WTC11 (cell line): Measurements from ENCODE around the gene BIVM. TPM values are rescaled to one million over a fixed set of nuclear protein-coding genes. Genes with fewer than 3 reads are reported as not detected.

Experiments
- ATAC-seq: fragments of 200-7000 bp; cut with Tn5 transposase; 2 replicates; pipeline ENCODE4 v1.10.0; 2021; ENCODE audit warnings: mild to moderate bottlenecking, moderate library complexity
- CTCF ChIA-PET: fragments of 300-600 bp; sonication (Branson Sonifier 250); formaldehyde crosslinking; loops from one replicate; lab custom pipeline; 2021; ENCODE audit warnings: antibody characterized with exemption; lab: Charles Lee
- POLR2A ChIA-PET: fragments of 350-600 bp; sonication (Branson Sonifier 250); formaldehyde crosslinking; loops from one replicate; lab custom pipeline; 2021; ENCODE audit warnings: antibody characterized with exemption; lab: Charles Lee
- DNase-seq: peaks from one replicate; pipeline ENCODE4 v3.0.0; 2021; ENCODE audit warnings: low spot score
- H3K27ac Mint-ChIP-seq: 2 replicates; pipeline ENCODE4 v1.8.0; 2021; ENCODE audit warnings: mixed read lengths
- H3K27me3 Mint-ChIP-seq: 2 replicates; pipeline ENCODE4 v1.8.0; 2021; ENCODE audit warnings: low read depth, mild to moderate bottlenecking, moderate library complexity, mixed read lengths
- H3K36me3 Mint-ChIP-seq: 2 replicates; pipeline ENCODE4 v1.8.0; 2021; ENCODE audit warnings: mixed read lengths
- H3K4me1 Mint-ChIP-seq: 2 replicates; pipeline ENCODE4 v1.8.0; 2022; ENCODE audit warnings: mixed read lengths
- H3K4me3 Mint-ChIP-seq: 2 replicates; pipeline ENCODE4 v1.8.0; 2021; ENCODE audit warnings: mild to moderate bottlenecking, moderate library complexity, mixed read lengths
- H3K9me3 Mint-ChIP-seq: 2 replicates; pipeline ENCODE4 v1.8.0; 2021; ENCODE audit warnings: mixed read lengths
- ESRRA ChIP-seq: sonication (generic); formaldehyde crosslinking; IDR thresholded peaks from 2 replicates; pipeline ENCODE4 v1.8.1; 2022; ENCODE audit warnings: mild to moderate bottlenecking, missing genetic modification reagents, borderline replicate concordance
- FOXJ3 ChIP-seq: sonication (generic); formaldehyde crosslinking; IDR thresholded peaks from 2 replicates; pipeline ENCODE4 v1.9.0; 2021; ENCODE audit warnings: missing genetic modification reagents, mild to moderate bottlenecking, borderline replicate concordance
- FOXP1 ChIP-seq: sonication (generic); formaldehyde crosslinking; IDR thresholded peaks from 2 replicates; pipeline ENCODE4 v1.8.0; 2022; ENCODE audit warnings: missing genetic modification reagents, mild to moderate bottlenecking, moderate library complexity, borderline replicate concordance
- GRHL2 ChIP-seq: fragments of 250-450 bp; sonication (Bioruptor Pico); IDR thresholded peaks from 2 replicates; pipeline ENCODE4 v1.8.0; 2022; ENCODE audit warnings: mild to moderate bottlenecking, moderate library complexity; ENCODE audit not compliant: insufficient replicate concordance, severe bottlenecking
- HMGA2 ChIP-seq: fragments of 250-450 bp; sonication (Bioruptor Pico); IDR thresholded peaks from 2 replicates; pipeline ENCODE4 v1.4.0; 2021; ENCODE audit warnings: mild to moderate bottlenecking, moderate library complexity
- KAT7 ChIP-seq: sonication (generic); formaldehyde crosslinking; IDR thresholded peaks from 2 replicates; pipeline ENCODE4 v1.8.1; 2023; ENCODE audit warnings: missing genetic modification reagents, mild to moderate bottlenecking, borderline replicate concordance
- OVOL2 ChIP-seq: fragments of 250-450 bp; sonication (Bioruptor Pico); IDR thresholded peaks from 2 replicates; pipeline ENCODE4 v1.9.0; 2021; ENCODE audit warnings: mild to moderate bottlenecking, borderline replicate concordance
- RORB ChIP-seq: fragments of 250-450 bp; sonication (Bioruptor Pico); IDR thresholded peaks from 2 replicates; pipeline ENCODE4 v1.9.0; 2021; ENCODE audit warnings: mild to moderate bottlenecking
- SOX15 ChIP-seq: fragments of 250-450 bp; sonication (Bioruptor Pico); IDR thresholded peaks from 2 replicates; pipeline ENCODE4 v1.9.0; 2021; ENCODE audit warnings: mild to moderate bottlenecking
- ZNF232 ChIP-seq: sonication (generic); formaldehyde crosslinking; IDR thresholded peaks from 2 replicates; pipeline ENCODE4 v1.8.0; 2022; ENCODE audit warnings: mild to moderate bottlenecking, missing genetic modification reagents
- ZNF317 ChIP-seq: sonication (generic); formaldehyde crosslinking; IDR thresholded peaks from 2 replicates; pipeline ENCODE4 v1.8.1; 2023; ENCODE audit warnings: low read depth, mild to moderate bottlenecking, moderate library complexity, missing genetic modification reagents, borderline replicate concordance
- ZNF416 ChIP-seq: fragments of 250-450 bp; sonication (Bioruptor Pico); IDR thresholded peaks from 2 replicates; pipeline ENCODE4 v1.9.0; 2021; ENCODE audit warnings: mild to moderate bottlenecking, inconsistent platforms
- ZNF423 ChIP-seq: fragments of 250-450 bp; sonication (Bioruptor Pico); IDR thresholded peaks from 2 replicates; pipeline ENCODE4 v2.1.2; 2022; ENCODE audit warnings: mild to moderate bottlenecking, moderate library complexity
- total RNA-seq: library from RNA; stranded (reverse); gene quantifications from 3 replicates; pipeline ENCODE4 v1.2.3, GENCODE V29; 2021
- TF ChIP-seq, protein P1 (sequence below): sonication (generic); formaldehyde crosslinking; IDR thresholded peaks from 2 replicates; pipeline ENCODE4 v1.8.1; 2022; ENCODE audit warnings: low read depth, missing genetic modification reagents, borderline replicate concordance
- TF ChIP-seq, protein P2 (sequence below): sonication (generic); formaldehyde crosslinking; IDR thresholded peaks from 2 replicates; pipeline ENCODE4 v1.8.0; 2022; ENCODE audit warnings: mild to moderate bottlenecking, missing genetic modification reagents
- TF ChIP-seq, protein P3 (sequence below): sonication (generic); formaldehyde crosslinking; IDR thresholded peaks from 2 replicates; pipeline ENCODE4 v1.8.0; 2023; ENCODE audit warnings: missing genetic modification reagents, mild to moderate bottlenecking, borderline replicate concordance
- TF ChIP-seq, protein P4 (sequence below): fragments of 250-450 bp; sonication (Bioruptor Pico); conservative IDR thresholded peaks from 2 replicates; pipeline ENCODE4 v1.9.0; 2021; ENCODE audit warnings: mild to moderate bottlenecking
- TF ChIP-seq, protein P5 (sequence below): fragments of 250-450 bp; sonication (Bioruptor Pico); IDR thresholded peaks from 2 replicates; pipeline ENCODE4 v1.9.0; 2021; ENCODE audit warnings: mild to moderate bottlenecking, borderline replicate concordance

The BIVM gene
- total RNA-seq, 1 experiment from 2014 or later = 10.2 TPM

DNA sequence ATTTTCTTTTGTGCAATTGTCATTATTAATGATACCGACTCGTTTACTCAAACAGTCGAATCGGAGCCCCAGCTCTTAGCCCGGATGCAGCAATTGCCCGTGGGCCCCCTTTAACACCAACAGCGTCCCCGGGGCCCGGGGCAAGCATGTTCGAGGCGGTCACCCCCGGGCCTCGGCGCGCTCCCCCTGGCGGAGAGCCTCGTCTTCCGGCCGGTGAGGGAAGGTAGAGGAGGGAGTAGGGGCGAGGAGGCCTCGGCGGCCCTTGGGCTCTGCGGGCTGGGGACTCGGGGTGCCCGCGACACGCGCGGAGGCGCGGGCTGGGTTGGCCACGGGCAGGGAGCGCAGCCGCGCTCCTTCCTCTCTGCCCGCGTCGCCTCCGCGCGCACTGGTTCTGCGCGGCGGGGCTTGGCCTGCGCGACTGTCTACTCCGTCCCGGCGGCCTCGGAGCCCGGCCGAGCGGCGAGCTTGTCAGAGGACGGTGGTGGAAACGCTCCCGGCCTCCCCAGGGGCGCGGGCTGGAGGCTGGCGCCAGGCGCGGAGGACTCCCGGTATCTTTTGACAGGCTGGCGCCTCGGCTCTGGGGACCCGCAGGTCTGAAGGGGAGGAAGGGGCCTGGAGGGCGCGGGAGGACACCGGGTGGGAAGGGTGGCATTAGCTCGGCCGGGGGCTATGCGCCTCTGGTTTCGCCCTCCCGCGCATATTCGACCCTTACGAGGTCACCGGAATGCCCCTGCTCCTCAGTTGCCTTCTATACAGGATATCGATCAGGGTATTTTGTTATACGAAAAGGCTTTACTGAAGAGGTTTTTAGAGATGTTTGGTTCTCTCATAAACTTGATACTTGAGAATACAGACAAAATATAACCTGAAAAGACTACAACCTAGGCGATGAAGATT is 1.5 kb downstream of the BIVM start (continued):
- TF ChIP-seq ZNF317 (0 out of 2 replicates have a peak, but pooled peaks have one; percentile 47), ZNF423 (no peak), ZNF416 (CRISPR knock-in tag) (no peak), ESRRA (CRISPR knock-in tag) (0 out of 2 replicates have a peak, but pooled peaks have one; percentile 73)

DNA sequence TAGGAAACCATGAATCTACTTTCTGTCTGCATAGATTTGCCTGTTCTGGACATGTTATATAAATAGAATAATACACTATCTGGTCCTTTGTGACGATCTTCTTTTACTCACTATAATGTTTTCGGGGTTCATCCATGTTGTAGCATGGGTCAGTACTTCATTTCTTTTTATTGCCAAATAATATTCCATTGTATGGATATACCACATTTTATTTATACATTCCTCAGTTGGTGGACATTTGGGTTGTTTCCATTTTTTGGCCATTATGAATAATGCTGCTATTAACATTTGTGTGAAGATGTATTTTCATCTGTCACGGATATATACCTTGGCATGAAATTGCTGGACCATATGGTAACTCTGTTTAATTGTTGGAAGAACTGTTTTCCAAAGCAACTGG is 6.8 kb downstream of the BIVM start:
- Mint-ChIP-seq H3K9me3 (peaks cover 7% of the 10 kb centered on the region), H3K4me3 (no peak overlapping the region), H3K36me3 (peaks cover 6% of the 10 kb centered on the region), H3K4me1 (0 out of 2 replicates have a peak, but pooled peaks cover 3% of the 10 kb centered on the region), H3K27me3 (peaks cover 8% of the 10 kb centered on the region), H3K27ac (no peak overlapping the region)
- no peak for ATAC-seq
- ChIA-PET CTCF (no interaction called here), POLR2A (no interaction called here)
- no peak for DNase-seq
- TF ChIP-seq HMGA2 (CRISPR knock-in tag) (no peak), GRHL2 (CRISPR knock-in tag) (no peak), FOXP1 (CRISPR knock-in tag) (no peak), KAT7 (no peak), ZNF232 (CRISPR knock-in tag) (no peak), RORB (CRISPR knock-in tag) (no peak)
- TF ChIP-seq, protein P1, sequence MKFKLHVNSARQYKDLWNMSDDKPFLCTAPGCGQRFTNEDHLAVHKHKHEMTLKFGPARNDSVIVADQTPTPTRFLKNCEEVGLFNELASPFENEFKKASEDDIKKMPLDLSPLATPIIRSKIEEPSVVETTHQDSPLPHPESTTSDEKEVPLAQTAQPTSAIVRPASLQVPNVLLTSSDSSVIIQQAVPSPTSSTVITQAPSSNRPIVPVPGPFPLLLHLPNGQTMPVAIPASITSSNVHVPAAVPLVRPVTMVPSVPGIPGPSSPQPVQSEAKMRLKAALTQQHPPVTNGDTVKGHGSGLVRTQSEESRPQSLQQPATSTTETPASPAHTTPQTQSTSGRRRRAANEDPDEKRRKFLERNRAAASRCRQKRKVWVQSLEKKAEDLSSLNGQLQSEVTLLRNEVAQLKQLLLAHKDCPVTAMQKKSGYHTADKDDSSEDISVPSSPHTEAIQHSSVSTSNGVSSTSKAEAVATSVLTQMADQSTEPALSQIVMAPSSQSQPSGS (CRISPR knock-in tag) = no peak
- TF ChIP-seq, protein P2, sequence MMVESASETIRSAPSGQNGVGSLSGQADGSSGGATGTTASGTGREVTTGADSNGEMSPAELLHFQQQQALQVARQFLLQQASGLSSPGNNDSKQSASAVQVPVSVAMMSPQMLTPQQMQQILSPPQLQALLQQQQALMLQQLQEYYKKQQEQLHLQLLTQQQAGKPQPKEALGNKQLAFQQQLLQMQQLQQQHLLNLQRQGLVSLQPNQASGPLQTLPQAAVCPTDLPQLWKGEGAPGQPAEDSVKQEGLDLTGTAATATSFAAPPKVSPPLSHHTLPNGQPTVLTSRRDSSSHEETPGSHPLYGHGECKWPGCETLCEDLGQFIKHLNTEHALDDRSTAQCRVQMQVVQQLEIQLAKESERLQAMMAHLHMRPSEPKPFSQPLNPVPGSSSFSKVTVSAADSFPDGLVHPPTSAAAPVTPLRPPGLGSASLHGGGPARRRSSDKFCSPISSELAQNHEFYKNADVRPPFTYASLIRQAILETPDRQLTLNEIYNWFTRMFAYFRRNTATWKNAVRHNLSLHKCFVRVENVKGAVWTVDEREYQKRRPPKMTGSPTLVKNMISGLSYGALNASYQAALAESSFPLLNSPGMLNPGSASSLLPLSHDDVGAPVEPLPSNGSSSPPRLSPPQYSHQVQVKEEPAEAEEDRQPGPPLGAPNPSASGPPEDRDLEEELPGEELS (CRISPR knock-in tag) = no peak

DNA sequence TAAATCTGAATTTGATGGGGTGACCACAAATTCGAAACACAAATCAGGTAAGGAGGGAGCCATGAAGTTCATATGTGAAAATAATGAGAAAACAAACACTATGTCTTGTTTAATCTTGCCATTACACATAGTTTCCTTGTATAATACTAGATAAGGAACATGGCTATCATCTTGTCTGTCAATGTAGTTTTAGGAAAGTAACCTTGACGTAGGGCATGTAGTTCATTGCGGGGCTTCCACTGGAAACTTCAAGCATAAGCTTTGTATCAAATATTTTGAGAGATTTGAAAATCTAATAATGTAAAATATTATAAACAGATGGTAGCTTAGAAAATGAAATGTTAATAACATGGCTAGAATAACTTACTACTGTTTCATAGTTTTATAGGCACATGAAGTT is 8.8 kb downstream of the BIVM start:
- no peak overlapping the region for H3K4me3 Mint-ChIP-seq
- H3K4me1 Mint-ChIP-seq = peaks cover 3% of the 10 kb centered on the region; the same call in 1 of the 2 replicates
- TF ChIP-seq OVOL2 (CRISPR knock-in tag) = no peak
- TF ChIP-seq, protein P3, sequence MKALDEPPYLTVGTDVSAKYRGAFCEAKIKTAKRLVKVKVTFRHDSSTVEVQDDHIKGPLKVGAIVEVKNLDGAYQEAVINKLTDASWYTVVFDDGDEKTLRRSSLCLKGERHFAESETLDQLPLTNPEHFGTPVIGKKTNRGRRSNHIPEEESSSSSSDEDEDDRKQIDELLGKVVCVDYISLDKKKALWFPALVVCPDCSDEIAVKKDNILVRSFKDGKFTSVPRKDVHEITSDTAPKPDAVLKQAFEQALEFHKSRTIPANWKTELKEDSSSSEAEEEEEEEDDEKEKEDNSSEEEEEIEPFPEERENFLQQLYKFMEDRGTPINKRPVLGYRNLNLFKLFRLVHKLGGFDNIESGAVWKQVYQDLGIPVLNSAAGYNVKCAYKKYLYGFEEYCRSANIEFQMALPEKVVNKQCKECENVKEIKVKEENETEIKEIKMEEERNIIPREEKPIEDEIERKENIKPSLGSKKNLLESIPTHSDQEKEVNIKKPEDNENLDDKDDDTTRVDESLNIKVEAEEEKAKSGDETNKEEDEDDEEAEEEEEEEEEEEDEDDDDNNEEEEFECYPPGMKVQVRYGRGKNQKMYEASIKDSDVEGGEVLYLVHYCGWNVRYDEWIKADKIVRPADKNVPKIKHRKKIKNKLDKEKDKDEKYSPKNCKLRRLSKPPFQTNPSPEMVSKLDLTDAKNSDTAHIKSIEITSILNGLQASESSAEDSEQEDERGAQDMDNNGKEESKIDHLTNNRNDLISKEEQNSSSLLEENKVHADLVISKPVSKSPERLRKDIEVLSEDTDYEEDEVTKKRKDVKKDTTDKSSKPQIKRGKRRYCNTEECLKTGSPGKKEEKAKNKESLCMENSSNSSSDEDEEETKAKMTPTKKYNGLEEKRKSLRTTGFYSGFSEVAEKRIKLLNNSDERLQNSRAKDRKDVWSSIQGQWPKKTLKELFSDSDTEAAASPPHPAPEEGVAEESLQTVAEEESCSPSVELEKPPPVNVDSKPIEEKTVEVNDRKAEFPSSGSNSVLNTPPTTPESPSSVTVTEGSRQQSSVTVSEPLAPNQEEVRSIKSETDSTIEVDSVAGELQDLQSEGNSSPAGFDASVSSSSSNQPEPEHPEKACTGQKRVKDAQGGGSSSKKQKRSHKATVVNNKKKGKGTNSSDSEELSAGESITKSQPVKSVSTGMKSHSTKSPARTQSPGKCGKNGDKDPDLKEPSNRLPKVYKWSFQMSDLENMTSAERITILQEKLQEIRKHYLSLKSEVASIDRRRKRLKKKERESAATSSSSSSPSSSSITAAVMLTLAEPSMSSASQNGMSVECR = no peak
- TF ChIP-seq, protein P4, sequence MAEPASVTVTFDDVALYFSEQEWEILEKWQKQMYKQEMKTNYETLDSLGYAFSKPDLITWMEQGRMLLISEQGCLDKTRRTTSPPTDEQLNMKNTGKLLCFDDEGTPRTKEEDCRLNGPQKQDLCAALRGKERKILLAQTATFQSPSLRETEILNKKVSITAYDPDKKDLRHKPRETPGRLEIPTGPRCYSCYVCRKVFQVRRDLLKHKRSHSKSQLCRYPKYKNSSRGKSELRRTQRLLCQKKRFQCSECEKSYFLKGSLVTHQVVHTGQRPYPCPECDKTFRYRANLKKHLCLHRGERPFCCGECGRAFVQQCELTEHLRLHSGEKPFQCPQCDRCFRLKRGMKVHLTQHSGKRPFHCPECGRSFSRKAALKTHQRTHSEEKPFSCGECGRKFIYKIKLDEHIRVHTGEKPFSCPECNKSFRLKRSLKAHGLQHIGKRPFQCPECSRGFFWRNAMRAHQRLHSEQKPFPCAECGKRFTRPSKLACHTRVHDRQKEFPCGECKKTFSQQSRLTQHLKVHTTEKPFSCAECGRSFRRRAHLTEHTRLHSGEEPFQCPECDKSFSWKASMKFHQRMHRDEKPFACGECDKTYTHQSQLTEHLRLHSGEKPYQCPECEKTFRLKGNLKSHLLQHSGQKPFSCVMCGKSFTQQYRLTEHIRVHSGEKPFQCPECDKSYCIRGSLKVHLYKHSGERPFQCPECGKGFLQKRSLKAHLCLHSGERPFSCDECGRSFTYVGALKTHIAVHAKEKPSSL (CRISPR knock-in tag) = no peak
- TF ChIP-seq FOXJ3 (CRISPR knock-in tag) = no peak
- no peak for TF ChIP-seq SOX15 (CRISPR knock-in tag)
- TF ChIP-seq, protein P5, sequence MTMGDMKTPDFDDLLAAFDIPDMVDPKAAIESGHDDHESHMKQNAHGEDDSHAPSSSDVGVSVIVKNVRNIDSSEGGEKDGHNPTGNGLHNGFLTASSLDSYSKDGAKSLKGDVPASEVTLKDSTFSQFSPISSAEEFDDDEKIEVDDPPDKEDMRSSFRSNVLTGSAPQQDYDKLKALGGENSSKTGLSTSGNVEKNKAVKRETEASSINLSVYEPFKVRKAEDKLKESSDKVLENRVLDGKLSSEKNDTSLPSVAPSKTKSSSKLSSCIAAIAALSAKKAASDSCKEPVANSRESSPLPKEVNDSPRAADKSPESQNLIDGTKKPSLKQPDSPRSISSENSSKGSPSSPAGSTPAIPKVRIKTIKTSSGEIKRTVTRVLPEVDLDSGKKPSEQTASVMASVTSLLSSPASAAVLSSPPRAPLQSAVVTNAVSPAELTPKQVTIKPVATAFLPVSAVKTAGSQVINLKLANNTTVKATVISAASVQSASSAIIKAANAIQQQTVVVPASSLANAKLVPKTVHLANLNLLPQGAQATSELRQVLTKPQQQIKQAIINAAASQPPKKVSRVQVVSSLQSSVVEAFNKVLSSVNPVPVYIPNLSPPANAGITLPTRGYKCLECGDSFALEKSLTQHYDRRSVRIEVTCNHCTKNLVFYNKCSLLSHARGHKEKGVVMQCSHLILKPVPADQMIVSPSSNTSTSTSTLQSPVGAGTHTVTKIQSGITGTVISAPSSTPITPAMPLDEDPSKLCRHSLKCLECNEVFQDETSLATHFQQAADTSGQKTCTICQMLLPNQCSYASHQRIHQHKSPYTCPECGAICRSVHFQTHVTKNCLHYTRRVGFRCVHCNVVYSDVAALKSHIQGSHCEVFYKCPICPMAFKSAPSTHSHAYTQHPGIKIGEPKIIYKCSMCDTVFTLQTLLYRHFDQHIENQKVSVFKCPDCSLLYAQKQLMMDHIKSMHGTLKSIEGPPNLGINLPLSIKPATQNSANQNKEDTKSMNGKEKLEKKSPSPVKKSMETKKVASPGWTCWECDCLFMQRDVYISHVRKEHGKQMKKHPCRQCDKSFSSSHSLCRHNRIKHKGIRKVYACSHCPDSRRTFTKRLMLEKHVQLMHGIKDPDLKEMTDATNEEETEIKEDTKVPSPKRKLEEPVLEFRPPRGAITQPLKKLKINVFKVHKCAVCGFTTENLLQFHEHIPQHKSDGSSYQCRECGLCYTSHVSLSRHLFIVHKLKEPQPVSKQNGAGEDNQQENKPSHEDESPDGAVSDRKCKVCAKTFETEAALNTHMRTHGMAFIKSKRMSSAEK = no peak

More for the DNA sequence above, 8.8 kb downstream of the BIVM start:
- ATAC-seq = no peak
- no peaks in the 10 kb centered on the region for H3K27me3 Mint-ChIP-seq
- H3K27ac Mint-ChIP-seq = no peak overlapping the region
- ChIA-PET CTCF (no interaction called here), POLR2A (no interaction called here)
- peaks cover 17% of the 10 kb centered on the region for H3K36me3 Mint-ChIP-seq
- H3K9me3 Mint-ChIP-seq = peaks cover 17% of the 10 kb centered on the region
- DNase-seq = no peak
